Neuron (in vitro differentiated cells): ENCODE data around the gene RCOR1.

Source experiments
- H2AFZ ChIP-seq: one replicate; pipeline ENCODE4 v1.6.1; 2013; ENCODE audit warnings: low read depth, mild to moderate bottlenecking, inconsistent platforms, low read length, moderate library complexity
- H3K27me3 ChIP-seq: one replicate; pipeline ENCODE4 v1.6.1; 2013; ENCODE audit warnings: low read length; ENCODE audit not compliant: insufficient read depth
- H3K36me3 ChIP-seq: one replicate; pipeline ENCODE4 v1.6.1; 2013; ENCODE audit warnings: low read length; ENCODE audit not compliant: insufficient read depth
- H3K4me1 ChIP-seq: one replicate; pipeline ENCODE4 v1.6.1; 2013; ENCODE audit warnings: low read length; ENCODE audit not compliant: insufficient read depth
- H3K4me3 ChIP-seq: 2 replicates; pipeline ENCODE4 v1.5.1; 2013; ENCODE audit warnings: mild to moderate bottlenecking, low read length, moderate library complexity
- H3K9me3 ChIP-seq: one replicate; pipeline ENCODE4 v1.6.1; 2013; ENCODE audit warnings: low read length

RCOR1 gene

GRCh38 chr14:102737402-102738372 lies 145.2 kb downstream of the RCOR1 start:
- H3K27me3 ChIP-seq = no peaks in the 10 kb centered on the region
- peaks cover 4% of the 10 kb centered on the region for H3K9me3 ChIP-seq
- no peak overlapping the region for H3K4me3 ChIP-seq
- no peak overlapping the region for H2AFZ ChIP-seq
- no peaks in the 10 kb centered on the region for H3K4me1 ChIP-seq
- no peaks in the 10 kb centered on the region for H3K36me3 ChIP-seq

- H3K4me3 ChIP-seq = no peak overlapping the region
Observed at GRCh38 chr14:102738373-102739189, 146.1 kb downstream of the RCOR1 start.

GRCh38 chr14:102739190-102739469 lies 146.7 kb downstream of the RCOR1 start:
- H2AFZ ChIP-seq = no peak overlapping the region
- no peaks in the 10 kb centered on the region for H3K4me1 ChIP-seq
- H3K27me3 ChIP-seq = no peaks in the 10 kb centered on the region
- no peak overlapping the region for H3K4me3 ChIP-seq
- peaks cover 4% of the 10 kb centered on the region for H3K9me3 ChIP-seq
- no peaks in the 10 kb centered on the region for H3K36me3 ChIP-seq

More at GRCh38 chr14:102738373-102739189, 146.1 kb downstream of the RCOR1 start:
- Histone ChIP-seq H3K27me3 (no peaks in the 10 kb centered on the region), H2AFZ (no peak overlapping the region), H3K36me3 (no peaks in the 10 kb centered on the region), H3K4me1 (no peaks in the 10 kb centered on the region), H3K9me3 (peaks cover 4% of the 10 kb centered on the region)

DNA sequence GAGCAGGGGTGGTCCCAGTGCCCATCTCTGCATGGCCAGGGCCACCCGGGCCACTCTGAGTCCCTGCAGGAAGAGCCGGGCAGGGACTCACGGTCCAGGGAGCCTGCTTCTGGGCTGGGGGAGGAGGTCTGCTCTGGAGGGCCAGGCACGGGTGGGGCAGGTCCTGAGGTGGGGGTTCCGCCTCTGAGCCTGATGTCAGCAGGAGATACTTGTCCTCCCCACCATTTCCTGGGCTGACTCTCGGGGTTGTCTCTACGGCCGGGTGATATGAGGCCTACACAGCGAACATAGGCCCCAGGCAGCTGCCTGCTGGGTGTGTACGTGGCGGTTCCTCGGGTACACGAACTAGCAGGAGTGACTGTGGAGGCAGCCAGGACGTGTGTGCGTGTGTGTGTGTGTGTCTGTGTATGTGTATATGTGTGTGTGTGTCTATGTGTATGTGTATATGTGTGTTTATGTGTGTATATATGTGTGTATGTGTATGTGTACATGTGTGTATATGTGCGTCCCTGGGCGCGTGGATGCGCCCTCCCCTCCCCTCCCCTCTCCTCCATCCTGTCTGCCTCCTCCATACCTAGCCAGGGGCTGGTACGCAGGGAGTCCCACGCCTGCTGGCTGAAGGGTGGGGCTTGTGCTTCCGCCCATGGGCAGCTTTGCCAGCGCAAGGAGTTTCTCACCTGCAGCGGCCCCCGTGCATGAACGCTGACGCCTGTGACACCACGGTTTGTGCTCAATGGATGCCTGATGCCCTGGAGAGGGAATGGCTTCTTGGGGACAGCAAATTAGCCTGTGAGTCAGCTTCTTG lies 154.4 kb downstream of the RCOR1 start:
- Histone ChIP-seq H2AFZ (no peak overlapping the region), H3K36me3 (no peaks in the 10 kb centered on the region), H3K4me1 (peaks cover 8% of the 10 kb centered on the region), H3K4me3 (no peak overlapping the region), H3K27me3 (no peaks in the 10 kb centered on the region), H3K9me3 (no peaks in the 10 kb centered on the region)

GRCh38 chr14:102748806-102749205 lies 156.4 kb downstream of the RCOR1 start:
- Histone ChIP-seq H3K27me3 (no peaks in the 10 kb centered on the region), H3K36me3 (no peaks in the 10 kb centered on the region), H3K9me3 (no peaks in the 10 kb centered on the region), H2AFZ (no peak overlapping the region), H3K4me1 (peaks cover 8% of the 10 kb centered on the region), H3K4me3 (no peak overlapping the region)

DNA sequence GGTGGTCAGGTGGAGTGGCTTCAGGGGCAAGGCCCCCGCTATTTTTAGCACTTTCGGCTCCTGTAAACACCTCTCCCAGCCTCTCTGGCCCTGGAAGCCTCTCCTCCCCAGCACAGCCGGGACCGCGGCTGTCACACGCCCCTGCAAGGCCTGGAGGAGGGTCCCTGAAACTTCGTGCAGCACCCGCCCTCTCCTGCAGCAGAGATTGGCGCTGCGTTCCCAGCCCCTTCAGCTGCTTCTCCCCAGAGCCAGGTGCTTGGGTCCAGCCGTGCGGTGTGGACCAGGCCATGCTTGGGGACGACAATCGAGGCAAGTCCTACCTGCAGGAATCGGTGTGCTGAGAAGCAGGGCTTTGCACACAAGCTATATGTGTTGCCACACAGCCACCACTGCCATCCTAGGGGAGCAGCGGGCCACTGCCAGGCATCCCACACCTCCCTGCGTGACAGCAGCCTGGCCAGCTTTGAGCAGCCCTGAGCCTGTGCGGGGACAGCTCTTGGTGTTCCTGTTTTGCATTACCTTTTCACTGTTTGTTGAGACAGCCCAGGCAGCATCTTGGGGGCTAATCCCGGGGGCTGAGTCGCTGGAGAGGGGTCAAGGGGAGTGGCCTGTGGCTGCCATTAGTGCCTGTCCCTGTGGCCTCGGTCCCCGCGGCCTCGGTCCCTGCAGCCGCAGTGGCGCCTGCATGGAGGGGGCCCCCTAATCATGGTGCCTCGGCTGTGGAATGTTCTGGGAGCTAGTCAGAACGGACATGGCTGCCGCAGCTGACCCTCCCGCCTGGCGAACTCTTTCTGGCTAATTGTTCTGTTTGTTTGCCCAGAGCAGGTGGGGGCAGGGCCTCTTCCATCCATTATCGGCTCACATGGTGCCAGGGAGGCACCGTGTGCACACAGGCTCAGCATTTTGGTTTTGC lies 157.2 kb downstream of the RCOR1 start:
- Histone ChIP-seq H3K4me3 (no peak overlapping the region), H2AFZ (no peak overlapping the region), H3K4me1 (peaks cover 8% of the 10 kb centered on the region), H3K36me3 (no peaks in the 10 kb centered on the region), H3K9me3 (no peaks in the 10 kb centered on the region), H3K27me3 (no peaks in the 10 kb centered on the region)

DNA sequence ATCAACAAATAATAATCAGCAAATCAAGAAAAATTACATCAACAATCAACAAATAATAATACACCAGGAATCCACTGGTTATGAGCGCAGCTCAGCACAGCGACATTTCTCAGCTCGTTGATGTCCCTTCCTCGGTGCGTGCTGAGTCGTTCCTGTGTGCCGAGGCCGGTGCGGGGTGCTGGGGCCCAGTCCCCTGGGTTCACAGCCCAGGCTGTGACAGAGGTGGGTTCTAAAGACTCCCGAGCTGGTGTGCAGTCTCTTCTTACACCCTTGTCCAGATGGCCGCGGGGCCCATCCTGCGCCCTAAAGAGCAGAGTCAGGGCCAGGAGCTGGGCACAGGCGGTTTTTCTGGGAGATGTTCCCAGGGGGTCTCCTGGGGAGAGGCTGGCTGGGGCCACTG lies 157.9 kb downstream of the RCOR1 start:
- Histone ChIP-seq H3K4me1 (peaks cover 8% of the 10 kb centered on the region), H3K27me3 (no peaks in the 10 kb centered on the region), H3K36me3 (no peaks in the 10 kb centered on the region), H3K4me3 (no peak overlapping the region), H3K9me3 (no peaks in the 10 kb centered on the region), H2AFZ (no peak overlapping the region)

DNA sequence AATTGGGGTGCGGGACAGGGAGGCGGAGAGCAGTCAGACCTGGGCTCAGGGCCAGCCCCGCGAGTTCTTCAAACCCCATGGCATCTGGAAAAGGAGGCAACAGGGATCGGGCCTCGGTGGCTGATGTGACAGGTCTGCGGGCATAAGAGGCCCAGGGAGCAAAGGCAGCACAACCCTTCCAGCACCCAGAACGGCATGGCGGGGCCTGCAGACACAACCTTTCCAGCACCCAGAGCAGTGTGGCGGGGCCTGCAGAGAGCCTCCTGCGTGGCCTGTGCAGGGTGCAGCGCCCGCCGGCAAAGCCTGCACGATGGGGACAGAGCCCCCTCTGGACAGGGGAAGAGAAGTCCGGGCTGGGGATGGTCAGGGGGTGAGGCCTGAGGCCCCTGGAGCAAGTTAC lies 158.6 kb downstream of the RCOR1 start:
- Histone ChIP-seq H3K4me1 (peaks cover 8% of the 10 kb centered on the region), H3K4me3 (no peak overlapping the region), H2AFZ (no peak overlapping the region), H3K36me3 (no peaks in the 10 kb centered on the region), H3K9me3 (no peaks in the 10 kb centered on the region), H3K27me3 (no peaks in the 10 kb centered on the region)

GRCh38 chr14:102752239-102752847 lies 159.9 kb downstream of the RCOR1 start:
- Histone ChIP-seq H3K27me3 (no peaks in the 10 kb centered on the region), H3K9me3 (no peaks in the 10 kb centered on the region), H3K4me3 (no peak overlapping the region), H3K36me3 (no peaks in the 10 kb centered on the region), H3K4me1 (peaks cover 8% of the 10 kb centered on the region), H2AFZ (no peak overlapping the region)

DNA sequence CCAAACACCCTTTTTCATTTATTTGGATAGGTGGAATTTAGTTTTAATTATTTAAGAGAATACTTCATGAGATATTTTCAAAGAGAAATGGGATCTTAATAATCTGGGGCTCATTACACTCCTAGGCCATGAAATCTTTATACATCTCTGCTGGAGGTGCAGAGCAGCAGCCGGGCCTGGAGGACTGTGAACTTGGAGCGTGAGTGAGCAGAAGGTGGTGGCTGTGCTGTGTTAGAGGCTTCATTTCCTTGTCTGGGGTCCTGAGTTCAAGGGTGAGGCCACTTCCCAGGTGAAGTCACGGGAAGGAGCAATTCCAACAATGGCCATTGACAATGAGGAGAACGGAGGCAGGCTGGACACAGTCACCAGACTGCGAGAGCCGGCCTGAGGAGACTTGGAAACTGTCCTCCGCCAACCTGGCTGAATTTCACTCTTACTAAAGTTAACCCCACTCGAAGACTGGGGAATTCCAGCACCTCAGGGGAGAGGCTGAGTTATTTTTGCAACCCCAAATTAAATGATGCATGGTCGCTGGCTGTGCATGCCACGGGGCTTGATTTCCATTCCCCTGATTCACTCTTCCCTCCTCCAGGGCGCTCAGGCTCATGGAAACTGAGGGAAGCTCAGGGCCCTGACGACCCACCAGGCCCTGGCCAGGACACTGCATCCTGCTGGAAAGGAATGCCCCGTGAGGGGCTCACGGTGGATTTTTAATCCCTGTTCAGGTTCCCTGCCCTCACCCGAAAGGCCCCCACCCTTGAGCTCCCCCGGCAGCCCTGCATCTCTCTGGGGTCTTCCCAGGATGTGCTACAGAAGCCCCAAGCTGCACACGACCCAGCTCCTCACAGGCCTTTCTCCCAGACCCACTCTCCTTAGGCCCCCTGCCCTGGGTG lies 162.2 kb downstream of the RCOR1 start:
- Histone ChIP-seq H3K4me1 (peaks cover 12% of the 10 kb centered on the region), H3K4me3 (no peak overlapping the region), H3K36me3 (no peaks in the 10 kb centered on the region), H3K27me3 (no peaks in the 10 kb centered on the region), H3K9me3 (no peaks in the 10 kb centered on the region), H2AFZ (no peak overlapping the region)

DNA sequence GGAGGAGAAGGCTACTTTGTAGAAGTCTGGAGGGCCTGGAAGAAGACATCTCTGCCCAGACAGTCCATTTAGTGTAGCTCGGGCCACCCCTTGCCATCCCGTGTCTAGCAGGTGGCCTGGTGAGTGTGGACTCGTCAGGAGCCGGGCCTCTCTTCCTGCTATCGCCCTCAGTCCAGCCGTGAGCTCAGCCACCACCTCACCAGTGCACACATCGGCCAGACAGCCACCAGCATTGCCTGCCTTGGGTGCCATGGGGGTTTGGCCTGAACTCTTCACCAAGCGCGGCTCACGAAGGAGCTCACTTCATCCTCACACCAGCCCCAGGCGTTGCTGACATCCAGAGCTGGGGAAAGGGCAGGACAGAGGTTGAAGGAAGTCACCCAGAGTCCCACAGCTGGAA lies 165.2 kb downstream of the RCOR1 start:
- no peaks in the 10 kb centered on the region for H3K36me3 ChIP-seq
- no peaks in the 10 kb centered on the region for H3K9me3 ChIP-seq
- no peak overlapping the region for H3K4me3 ChIP-seq
- no peak overlapping the region for H2AFZ ChIP-seq
- H3K27me3 ChIP-seq = no peaks in the 10 kb centered on the region
- peaks cover 9% of the 10 kb centered on the region for H3K4me1 ChIP-seq
